CD8-positive, alpha-beta memory T cell (primary cell): ENCODE results near the gene PRR36. TPM values are rescaled to one million over a fixed set of nuclear protein-coding genes. Genes with fewer than 3 reads are reported as not detected.

ENCODE experiments used
- CTCF ChIA-PET: fragments of 350-600 bp; sonication (Branson Sonifier 250); formaldehyde crosslinking; loops from one replicate; lab custom pipeline; 2021; ENCODE audit warnings: antibody characterized with exemption; lab: Charles Lee
- POLR2A ChIA-PET: fragments of 350-600 bp; sonication (Branson Sonifier 250); formaldehyde crosslinking; loops from one replicate; lab custom pipeline; 2021; ENCODE audit warnings: antibody characterized with exemption; lab: Charles Lee
- DNase-seq, 5 donors: peaks; one replicate each; pipeline versions ENCODE4 v3.0.0 to v3.0.0-alpha.2; 2020 to 2022; ENCODE audit warnings: mixed read lengths in 1 of 5
- H3K27ac ChIP-seq: one replicate; pipeline ENCODE4 v1.7.0; 2013; ENCODE audit warnings: low read depth, mild to moderate bottlenecking, low read length, moderate library complexity
- H3K27me3 ChIP-seq: 2 replicates; pipeline ENCODE4 v1.7.0; 2013; ENCODE audit warnings: low read length, mild to moderate bottlenecking; ENCODE audit not compliant: insufficient read depth, poor library complexity, severe bottlenecking
- H3K36me3 ChIP-seq: 2 replicates; pipeline ENCODE4 v1.7.0; 2013; ENCODE audit warnings: mild to moderate bottlenecking, low read length, moderate library complexity; ENCODE audit not compliant: insufficient read depth
- H3K4me1 ChIP-seq: 2 replicates; pipeline ENCODE4 v1.7.0; 2013; ENCODE audit warnings: mild to moderate bottlenecking, low read length, moderate library complexity; ENCODE audit not compliant: insufficient read depth
- H3K4me3 ChIP-seq: 2 replicates; pipeline ENCODE4 v1.7.0; 2013; ENCODE audit warnings: mild to moderate bottlenecking, low read length
- H3K9me3 ChIP-seq: 2 replicates; pipeline ENCODE4 v1.7.0; 2013; ENCODE audit warnings: mild to moderate bottlenecking, low read length
- H3K27ac Mint-ChIP-seq, 8 donors: one replicate each; pipeline ENCODE4 v1.8.0; 2020 to 2021; ENCODE audit warnings: mixed read lengths in 8 of 8, mild to moderate bottlenecking in 6 of 8, inconsistent platforms in 3 of 8, moderate library complexity in 3 of 8
- H3K27me3 Mint-ChIP-seq, 2 donors: one replicate each; pipeline ENCODE4 v1.8.0; 2020 to 2021; ENCODE audit warnings: mixed read lengths in 2 of 2, mild to moderate bottlenecking in 1 of 2, moderate library complexity in 1 of 2
- H3K36me3 Mint-ChIP-seq, 3 donors: one replicate each; pipeline ENCODE4 v1.8.0; 2020 to 2021; ENCODE audit warnings: mixed read lengths in 3 of 3, inconsistent platforms in 1 of 3, mild to moderate bottlenecking in 1 of 3
- H3K4me1 Mint-ChIP-seq, 3 donors: one replicate each; pipeline ENCODE4 v1.8.0; 2020 to 2021; ENCODE audit warnings: mixed read lengths in 3 of 3, inconsistent platforms in 1 of 3, mild to moderate bottlenecking in 1 of 3
- H3K4me3 Mint-ChIP-seq, 7 donors: one replicate each; pipeline ENCODE4 v1.8.0; 2020 to 2021; ENCODE audit warnings: mixed read lengths in 7 of 7, mild to moderate bottlenecking in 6 of 7, moderate library complexity in 4 of 7, inconsistent platforms in 2 of 7
- H3K9me3 Mint-ChIP-seq, 5 donors: one replicate each; pipeline ENCODE4 v1.8.0; 2020 to 2022; ENCODE audit warnings: mixed read lengths in 5 of 5, mild to moderate bottlenecking in 3 of 5, moderate library complexity in 2 of 5, inconsistent platforms in 1 of 5
- polyA plus RNA-seq: library from polyadenylated mRNA; unstranded; fragments of 300-500 nt; fragmentation: Illumina TruSeq; gene quantifications from one replicate; pipeline ENCODE4 v1.2.3, GENCODE V29; 2021
- total RNA-seq, 2 experiments: library from RNA; stranded (reverse); gene quantifications; one replicate each; pipeline ENCODE4 v1.2.3, GENCODE V29; 2021

The PRR36 gene
- total and polyA plus RNA-seq, 3 experiments from 2014 or later: not detected

- Mint-ChIP-seq H3K4me1 (peaks cover 23 to 42% (median 23%) of the 10 kb centered on the region in 3 donors), H3K36me3 (no peaks in the 10 kb centered on the region), H3K27ac (no peak overlapping the region), H3K9me3 (peaks cover 0 to 2% (median 0%) of the 10 kb centered on the region in 5 donors), H3K4me3 (peak overlapping the region in 5 of 7 donors; percentile 60 to 85 (median 76)), H3K27me3 (peaks cover 19 to 29% of the 10 kb centered on the region in 2 donors)
- ChIA-PET POLR2A (no interaction called here), CTCF (no interaction called here)
- Histone ChIP-seq H3K4me3 (no peak overlapping the region), H3K27ac (no peak overlapping the region), H3K9me3 (no peaks in the 10 kb centered on the region), H3K27me3 (peaks cover 24% of the 10 kb centered on the region), H3K36me3 (no peaks in the 10 kb centered on the region), H3K4me1 (peaks cover 27% of the 10 kb centered on the region)
- no peak for DNase-seq
Measured at GRCh38 chr19:7873304-7874075, 700 bp downstream of the PRR36 start.

- peaks cover 26 to 46% (median 28%) of the 10 kb centered on the region in 3 donors for H3K4me1 Mint-ChIP-seq
- H3K36me3 Mint-ChIP-seq: no peaks in the 10 kb centered on the region
- no peaks in the 10 kb centered on the region for H3K36me3 ChIP-seq
- H3K27ac Mint-ChIP-seq: peak overlapping the region in 1 of 8 donors; percentile 16
- H3K4me1 ChIP-seq: peaks cover 31% of the 10 kb centered on the region
- ChIA-PET POLR2A (no interaction called here), CTCF (no interaction called here)
- DNase-seq: no peak
- H3K9me3 Mint-ChIP-seq: peaks cover 0 to 2% (median 0%) of the 10 kb centered on the region in 5 donors
- H3K27me3 Mint-ChIP-seq: peaks cover 19 to 30% of the 10 kb centered on the region in 2 donors
- no peak overlapping the region for H3K4me3 ChIP-seq
- no peaks in the 10 kb centered on the region for H3K9me3 ChIP-seq
- H3K27me3 ChIP-seq: peaks cover 24% of the 10 kb centered on the region
- no peak overlapping the region for H3K27ac ChIP-seq
- peak overlapping the region in 6 of 7 donors; percentile 32 to 69 (median 57) for H3K4me3 Mint-ChIP-seq
Measured at GRCh38 chr19:7872306-7873204, 1.6 kb downstream of the PRR36 start.

- peak; percentile 72 to 87 (median 82) for DNase-seq
- Mint-ChIP-seq H3K4me3 (peak overlapping the region; percentile 24 to 83 (median 67)), H3K27me3 (peaks cover 19 to 34% of the 10 kb centered on the region in 2 donors), H3K9me3 (peaks cover 0 to 2% (median 0%) of the 10 kb centered on the region in 5 donors), H3K36me3 (no peaks in the 10 kb centered on the region), H3K4me1 (peaks cover 26 to 46% (median 28%) of the 10 kb centered on the region in 3 donors), H3K27ac (peak overlapping the region in 5 of 8 donors; percentile 14 to 73 (median 27))
- Histone ChIP-seq H3K27ac (peak overlapping the region; percentile 57), H3K4me1 (peaks cover 31% of the 10 kb centered on the region), H3K4me3 (peak overlapping the region; percentile 39), H3K9me3 (no peaks in the 10 kb centered on the region), H3K27me3 (peaks cover 24% of the 10 kb centered on the region), H3K36me3 (no peaks in the 10 kb centered on the region)
- CTCF ChIA-PET: no interaction called here
- POLR2A ChIA-PET: no interaction called here
Measured at GRCh38 chr19:7871437-7872305, 2.5 kb downstream of the PRR36 start.

- H3K36me3 ChIP-seq: no peaks in the 10 kb centered on the region
- peaks cover 0 to 2% (median 0%) of the 10 kb centered on the region in 5 donors for H3K9me3 Mint-ChIP-seq
- H3K4me3 Mint-ChIP-seq: peak overlapping the region; percentile 24 to 90 (median 69)
- no peaks in the 10 kb centered on the region for H3K9me3 ChIP-seq
- no peak overlapping the region for H3K4me3 ChIP-seq
- peaks cover 24% of the 10 kb centered on the region for H3K27me3 ChIP-seq
- H3K27ac Mint-ChIP-seq: peak overlapping the region in 4 of 8 donors; percentile 16 to 73 (median 29)
- peak overlapping the region; percentile 57 for H3K27ac ChIP-seq
- no peaks in the 10 kb centered on the region for H3K36me3 Mint-ChIP-seq
- ChIA-PET POLR2A (no interaction called here), CTCF (no interaction called here)
- DNase-seq: peak; percentile 23 to 75 (median 48)
- H3K4me1 Mint-ChIP-seq: peaks cover 26 to 46% (median 28%) of the 10 kb centered on the region in 3 donors
- peaks cover 19 to 30% of the 10 kb centered on the region in 2 donors for H3K27me3 Mint-ChIP-seq
- peaks cover 31% of the 10 kb centered on the region for H3K4me1 ChIP-seq
Measured at GRCh38 chr19:7870571-7871436, 3.4 kb downstream of the PRR36 start.

GRCh38 chr19:7869910-7870511 is 4.2 kb downstream of the PRR36 start:
- peak overlapping the region in 2 of 8 donors; percentile 72 to 76 for H3K27ac Mint-ChIP-seq
- peaks cover 0 to 2% (median 0%) of the 10 kb centered on the region in 5 donors for H3K9me3 Mint-ChIP-seq
- H3K36me3 Mint-ChIP-seq: no peaks in the 10 kb centered on the region
- peaks cover 33 to 52% (median 35%) of the 10 kb centered on the region in 3 donors for H3K4me1 Mint-ChIP-seq
- peaks cover 24% of the 10 kb centered on the region for H3K27me3 ChIP-seq
- ChIA-PET CTCF (interaction anchor here (0.6 to 2.2 kb wide), 25 partner anchors 9 to 521 kb away, joined by 3 to 37 read pairs (median 4); partner anchors contain the start of genes ARHGEF18, LRRC8E, MAP2K7 and MCEMP1), POLR2A (interaction anchor here (0.9 to 2.2 kb wide), 5 partner anchors 11 to 190 kb away, joined by 3 to 16 read pairs (median 6); partner anchors contain the start of genes MAP2K7, SNAPC2, TIMM44 and TRAPPC5)
- H3K27me3 Mint-ChIP-seq: peaks cover 16 to 37% of the 10 kb centered on the region in 2 donors
- peak overlapping the region; percentile 59 for H3K27ac ChIP-seq
- peak; percentile 45 to 76 (median 52) for DNase-seq
- H3K36me3 ChIP-seq: no peaks in the 10 kb centered on the region
- H3K4me3 Mint-ChIP-seq: peak overlapping the region; percentile 66 to 90 (median 71)
- peak overlapping the region; percentile 34 for H3K4me3 ChIP-seq
- H3K4me1 ChIP-seq: peaks cover 37% of the 10 kb centered on the region
- no peaks in the 10 kb centered on the region for H3K9me3 ChIP-seq

- H3K27ac ChIP-seq: peak overlapping the region; percentile 59
- H3K36me3 Mint-ChIP-seq: no peaks in the 10 kb centered on the region
- H3K4me1 Mint-ChIP-seq: peaks cover 33 to 52% (median 34%) of the 10 kb centered on the region in 3 donors
- peak overlapping the region in 6 of 7 donors; percentile 57 to 86 (median 67) for H3K4me3 Mint-ChIP-seq
- H3K27ac Mint-ChIP-seq: peak overlapping the region in 4 of 8 donors; percentile 43 to 80 (median 70)
- no peaks in the 10 kb centered on the region for H3K9me3 ChIP-seq
- CTCF ChIA-PET: interaction anchor here (0.6 to 2.2 kb wide), 25 partner anchors 9 to 521 kb away, joined by 3 to 37 read pairs (median 4); partner anchors contain the start of genes ARHGEF18, LRRC8E, MAP2K7 and MCEMP1
- peaks cover 34% of the 10 kb centered on the region for H3K4me1 ChIP-seq
- H3K36me3 ChIP-seq: no peaks in the 10 kb centered on the region
- peaks cover 0 to 2% (median 0%) of the 10 kb centered on the region in 5 donors for H3K9me3 Mint-ChIP-seq
- POLR2A ChIA-PET: interaction anchor here (0.7 to 2.2 kb wide), 7 partner anchors 10 to 281 kb away, joined by 3 to 16 read pairs (median 6); partner anchors contain the start of genes MAP2K7, PET100, SNAPC2 and TIMM44
- peaks cover 20% of the 10 kb centered on the region for H3K27me3 ChIP-seq
- peak; percentile 67 to 93 (median 84) for DNase-seq
- H3K4me3 ChIP-seq: peak overlapping the region; percentile 34
- peaks cover 15 to 38% of the 10 kb centered on the region in 2 donors for H3K27me3 Mint-ChIP-seq
Measured at GRCh38 chr19:7869453-7869909, 4.7 kb downstream of the PRR36 start.
